ENCODE data around the gene MAP4K3. TPM values are rescaled to one million over a fixed set of nuclear protein-coding genes. Genes with fewer than 3 reads are reported as not detected.
"Not testable (repeated sequence)": the region's sequence is repeated elsewhere in the genome, so short reads cannot be mapped to it uniquely, and the experiment has no call there.

Gene MAP4K3
- total RNA-seq, 2 experiments from 2014 or later = 8.6 to 12.3 TPM

- Mint-ChIP-seq H3K9me3 (peaks cover 13% of the 10 kb centered on the region), H3K4me1 (peaks cover 11% of the 10 kb centered on the region), H3K36me3 (ENCODE audit: low read depth) (peaks cover 37% of the 10 kb centered on the region), H3K27ac (no peak overlapping the region), H3K27me3 (no peaks in the 10 kb centered on the region), H3K4me3 (no peak overlapping the region)
- POLR2A ChIA-PET = no interaction called here
- DNase-seq = no peak
- CTCF ChIA-PET = interaction anchor here (3.0 kb wide), 1 partner anchor 9 kb away, joined by 15 read pairs; no protein-coding TSS in a partner anchor
Measured at GRCh38 chr2:39370101-39370500, 67.0 kb downstream of the MAP4K3 start.

DNA sequence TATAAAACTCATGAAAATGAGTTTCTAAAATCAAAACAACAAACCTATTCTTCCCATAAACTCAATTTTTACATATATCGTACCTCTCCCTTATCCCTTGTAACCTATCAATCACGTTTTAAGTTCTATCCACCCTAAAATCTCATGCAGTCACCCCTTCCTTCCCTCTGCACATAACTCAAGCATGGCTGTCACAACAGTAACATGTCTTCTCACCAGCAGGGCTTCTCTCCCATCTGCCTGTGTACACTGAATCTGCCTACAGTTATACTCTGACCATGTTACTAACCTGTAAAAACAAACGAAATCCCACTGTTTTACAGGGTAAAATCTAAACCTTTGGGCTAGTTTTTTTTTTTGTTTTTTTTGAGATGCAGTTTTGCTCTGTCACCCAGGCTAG, 68.2 kb downstream of the MAP4K3 start:
- ChIA-PET CTCF (interaction anchor here (3.0 kb wide), 1 partner anchor 11 kb away, joined by 15 read pairs; no protein-coding TSS in a partner anchor), POLR2A (no interaction called here)
- H3K9me3 Mint-ChIP-seq = peaks cover 14% of the 10 kb centered on the region
- peaks cover 11% of the 10 kb centered on the region for H3K4me1 Mint-ChIP-seq
- peaks cover 30% of the 10 kb centered on the region for H3K36me3 Mint-ChIP-seq (ENCODE audit: low read depth)
- H3K27ac Mint-ChIP-seq = no peak overlapping the region
- no peak for DNase-seq
- no peaks in the 10 kb centered on the region for H3K27me3 Mint-ChIP-seq
- no peak overlapping the region for H3K4me3 Mint-ChIP-seq

- ChIA-PET POLR2A (interaction anchor here (0.9 kb wide), 1 partner anchor 9 kb away, joined by 3 read pairs; no protein-coding TSS in a partner anchor), CTCF (interaction anchor here (3.0 kb wide), 1 partner anchor 11 kb away, joined by 15 read pairs; no protein-coding TSS in a partner anchor)
- Mint-ChIP-seq H3K36me3 (ENCODE audit: low read depth) (peaks cover 26% of the 10 kb centered on the region), H3K9me3 (peaks cover 12% of the 10 kb centered on the region), H3K27me3 (no peaks in the 10 kb centered on the region), H3K27ac (no peak overlapping the region), H3K4me3 (no peak overlapping the region), H3K4me1 (peaks cover 11% of the 10 kb centered on the region)
- no peak for DNase-seq
Measured at GRCh38 chr2:39368376-39368775, 68.7 kb downstream of the MAP4K3 start.

- peaks cover 21% of the 10 kb centered on the region for H3K9me3 Mint-ChIP-seq
- H3K4me3 Mint-ChIP-seq = no peak overlapping the region
- no peak overlapping the region for H3K27ac Mint-ChIP-seq
- no peak for DNase-seq
- H3K27me3 Mint-ChIP-seq = no peaks in the 10 kb centered on the region
- ChIA-PET POLR2A (no interaction called here), CTCF (no interaction called here)
- no peaks in the 10 kb centered on the region for H3K4me1 Mint-ChIP-seq
- peaks cover 27% of the 10 kb centered on the region for H3K36me3 Mint-ChIP-seq (ENCODE audit: low read depth)
Measured at GRCh38 chr2:39362595-39362994, 74.5 kb downstream of the MAP4K3 start.

DNA sequence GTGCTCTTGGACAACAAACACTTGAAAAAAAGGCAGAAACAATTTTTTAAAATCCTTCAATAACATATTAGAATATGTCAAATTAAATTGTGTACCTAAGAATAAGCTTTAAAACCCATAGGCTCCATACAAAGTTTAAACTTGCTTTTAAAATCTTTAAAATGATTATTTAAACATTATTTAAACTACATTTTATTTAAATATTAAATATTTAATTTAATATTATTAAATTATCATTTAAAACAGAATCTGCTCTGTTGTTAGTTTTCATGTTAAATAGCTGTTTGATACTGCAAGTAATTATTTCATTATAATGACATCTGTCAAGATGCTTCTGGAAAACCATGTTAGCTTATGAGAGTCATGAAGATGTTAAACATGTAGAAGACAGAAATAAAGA, 75.6 kb downstream of the MAP4K3 start:
- Mint-ChIP-seq H3K27me3 (no peaks in the 10 kb centered on the region), H3K9me3 (peaks cover 21% of the 10 kb centered on the region), H3K4me1 (no peaks in the 10 kb centered on the region), H3K36me3 (ENCODE audit: low read depth) (peaks cover 27% of the 10 kb centered on the region), H3K4me3 (no peak overlapping the region), H3K27ac (no peak overlapping the region)
- ChIA-PET POLR2A (no interaction called here), CTCF (no interaction called here)
- no peak for DNase-seq

DNA sequence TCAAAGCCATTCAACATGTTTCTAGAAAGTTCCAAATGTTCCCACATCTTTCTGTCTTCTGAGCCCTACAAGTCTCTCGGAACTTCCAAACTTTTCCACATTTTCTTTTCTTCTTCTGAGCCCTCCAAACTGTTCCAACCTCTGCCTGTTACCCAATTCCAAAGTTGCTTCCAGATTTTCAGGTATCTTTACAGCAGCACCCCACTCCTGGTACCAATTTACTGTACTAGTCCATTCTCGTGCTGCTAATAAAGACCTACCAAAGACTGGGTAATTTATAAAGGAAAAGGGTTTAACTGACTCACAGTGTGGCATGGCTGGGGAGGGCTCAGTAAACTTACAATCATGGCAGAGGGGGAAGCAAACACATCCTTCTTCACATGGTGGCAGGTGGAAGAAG, 76.7 kb downstream of the MAP4K3 start:
- H3K4me3 Mint-ChIP-seq, DNase-seq, H3K27ac Mint-ChIP-seq, H3K27me3 Mint-ChIP-seq, CTCF ChIA-PET, POLR2A ChIA-PET, H3K4me1 Mint-ChIP-seq: not testable (repeated sequence)
- Mint-ChIP-seq H3K36me3 (ENCODE audit: low read depth) (peaks cover 22% of the 10 kb centered on the region), H3K9me3 (peaks cover 21% of the 10 kb centered on the region)

GRCh38 chr2:39359453-39360038, 77.5 kb downstream of the MAP4K3 start:
- Mint-ChIP-seq H3K27me3 (no peaks in the 10 kb centered on the region), H3K36me3 (ENCODE audit: low read depth) (peaks cover 22% of the 10 kb centered on the region), H3K9me3 (peaks cover 18% of the 10 kb centered on the region), H3K4me1 (no peaks in the 10 kb centered on the region), H3K27ac (no peak overlapping the region), H3K4me3 (no peak overlapping the region)
- POLR2A ChIA-PET = no interaction called here
- CTCF ChIA-PET = no interaction called here
- DNase-seq = no peak

GRCh38 chr2:39356922-39357639, 80.0 kb downstream of the MAP4K3 start:
- CTCF ChIA-PET = no interaction called here
- peaks cover 18% of the 10 kb centered on the region for H3K9me3 Mint-ChIP-seq
- POLR2A ChIA-PET = no interaction called here
- peaks cover 19% of the 10 kb centered on the region for H3K36me3 Mint-ChIP-seq (ENCODE audit: low read depth)
- H3K4me1 Mint-ChIP-seq = no peaks in the 10 kb centered on the region
- H3K4me3 Mint-ChIP-seq = no peak overlapping the region
- no peak for DNase-seq
- H3K27me3 Mint-ChIP-seq = no peaks in the 10 kb centered on the region
- H3K27ac Mint-ChIP-seq = no peak overlapping the region

DNA sequence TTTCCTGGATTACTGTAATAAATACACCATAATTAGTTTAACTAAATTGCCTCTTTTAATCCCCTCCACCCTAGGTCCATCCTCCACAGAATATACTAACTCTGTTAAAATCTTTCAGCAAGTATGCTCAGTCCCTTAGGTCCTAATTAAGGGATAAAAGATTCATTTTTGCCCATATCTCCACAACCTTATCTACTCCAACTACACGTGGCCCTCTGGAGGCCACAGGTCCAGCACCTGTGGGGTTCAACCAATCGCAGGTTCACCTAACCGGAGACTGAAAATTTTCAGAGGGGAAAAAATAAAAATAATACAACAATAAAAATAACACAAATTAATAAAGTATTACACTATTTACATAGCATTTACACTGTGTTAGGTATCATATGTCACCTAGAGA, 86.4 kb downstream of the MAP4K3 start:
- Mint-ChIP-seq H3K4me3 (no peak overlapping the region), H3K4me1 (no peaks in the 10 kb centered on the region), H3K9me3 (no peaks in the 10 kb centered on the region), H3K27me3 (no peaks in the 10 kb centered on the region), H3K27ac (no peak overlapping the region), H3K36me3 (ENCODE audit: low read depth) (no peaks in the 10 kb centered on the region)
- ChIA-PET POLR2A (no interaction called here), CTCF (no interaction called here)
- DNase-seq = no peak

DNA sequence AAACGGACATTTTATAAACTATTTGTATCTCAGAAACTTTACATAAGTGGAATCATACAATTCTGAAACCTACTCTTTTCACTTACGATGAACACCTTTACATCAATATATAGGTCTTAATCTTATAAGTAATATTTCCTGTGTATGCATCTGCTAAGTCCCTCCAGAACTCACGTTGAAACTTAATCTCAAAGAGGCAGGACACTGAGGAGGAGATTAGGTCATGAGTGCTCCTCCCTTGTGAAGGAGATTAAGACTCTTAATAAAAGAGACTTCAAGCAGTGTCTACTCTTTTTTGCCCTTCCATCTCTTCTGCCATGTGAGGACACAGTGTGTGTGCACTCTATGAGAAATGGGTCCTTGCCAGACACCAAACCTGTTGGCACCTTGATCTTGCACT, 98.6 kb downstream of the MAP4K3 start:
- peaks cover 11% of the 10 kb centered on the region for H3K36me3 Mint-ChIP-seq (ENCODE audit: low read depth)
- CTCF ChIA-PET = no interaction called here
- no peaks in the 10 kb centered on the region for H3K27me3 Mint-ChIP-seq

GRCh38 chr2:39335930-39336329, 101.2 kb downstream of the MAP4K3 start:
- peaks cover 12% of the 10 kb centered on the region for H3K36me3 Mint-ChIP-seq (ENCODE audit: low read depth)
- H3K9me3 Mint-ChIP-seq = no peaks in the 10 kb centered on the region
- no peak overlapping the region for H3K4me3 Mint-ChIP-seq
- no peaks in the 10 kb centered on the region for H3K4me1 Mint-ChIP-seq
- no peak for DNase-seq
- H3K27ac Mint-ChIP-seq = no peak overlapping the region
- CTCF ChIA-PET = no interaction called here
- H3K27me3 Mint-ChIP-seq = no peaks in the 10 kb centered on the region
- POLR2A ChIA-PET = no interaction called here

More for the DNA sequence above, 98.6 kb downstream of the MAP4K3 start:
- no peak for DNase-seq
- H3K9me3 Mint-ChIP-seq = no peaks in the 10 kb centered on the region
- H3K4me1 Mint-ChIP-seq = no peaks in the 10 kb centered on the region
- H3K27ac Mint-ChIP-seq = no peak overlapping the region
- H3K4me3 Mint-ChIP-seq = no peak overlapping the region
- POLR2A ChIA-PET = no interaction called here

DNA sequence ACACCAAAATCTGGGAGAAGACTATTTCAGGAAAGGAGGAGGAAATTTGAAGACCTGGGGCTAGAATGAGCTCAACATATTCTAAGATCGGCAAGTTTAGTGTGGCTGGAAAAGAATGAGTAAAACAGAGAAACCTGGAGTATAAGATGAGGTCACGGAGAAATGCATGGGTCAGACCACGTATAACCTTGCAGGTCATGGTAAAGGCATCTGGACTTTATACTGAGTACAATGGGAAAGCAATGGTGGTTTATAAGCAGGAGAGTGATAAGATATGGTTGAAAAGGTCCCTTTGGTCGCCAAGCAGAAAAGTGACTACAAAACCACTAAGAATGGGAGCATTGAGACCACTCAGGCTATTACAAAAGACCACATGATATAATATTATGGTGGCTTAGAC, 102.1 kb downstream of the MAP4K3 start:
- ChIA-PET CTCF (no interaction called here), POLR2A (no interaction called here)
- no peaks in the 10 kb centered on the region for H3K9me3 Mint-ChIP-seq
- DNase-seq = no peak
- H3K4me3 Mint-ChIP-seq = no peak overlapping the region
- H3K27ac Mint-ChIP-seq = no peak overlapping the region
- peaks cover 16% of the 10 kb centered on the region for H3K36me3 Mint-ChIP-seq (ENCODE audit: low read depth)
- H3K27me3 Mint-ChIP-seq = no peaks in the 10 kb centered on the region
- H3K4me1 Mint-ChIP-seq = peaks cover 1% of the 10 kb centered on the region

GRCh38 chr2:39334529-39334928, 102.6 kb downstream of the MAP4K3 start:
- Mint-ChIP-seq H3K4me1 (peaks cover 1% of the 10 kb centered on the region), H3K27me3 (no peaks in the 10 kb centered on the region), H3K4me3 (no peak overlapping the region), H3K27ac (no peak overlapping the region), H3K36me3 (ENCODE audit: low read depth) (peaks cover 16% of the 10 kb centered on the region), H3K9me3 (no peaks in the 10 kb centered on the region)
- CTCF ChIA-PET = no interaction called here
- POLR2A ChIA-PET = no interaction called here
- no peak for DNase-seq

GRCh38 chr2:39326644-39327043, 110.4 kb downstream of the MAP4K3 start:
- H3K27ac Mint-ChIP-seq = no peak overlapping the region
- POLR2A ChIA-PET = no interaction called here
- CTCF ChIA-PET = no interaction called here
- peaks cover 1% of the 10 kb centered on the region for H3K4me1 Mint-ChIP-seq
- no peaks in the 10 kb centered on the region for H3K27me3 Mint-ChIP-seq
- H3K4me3 Mint-ChIP-seq = no peak overlapping the region
- peaks cover 12% of the 10 kb centered on the region for H3K36me3 Mint-ChIP-seq (ENCODE audit: low read depth)
- no peak for DNase-seq
- no peaks in the 10 kb centered on the region for H3K9me3 Mint-ChIP-seq

Measured in activated CD4-positive, alpha-beta memory T cell treated with anti-CD3 and anti-CD28 coated beads, Interleukin-2, amount 10 ng/mL, durations not matched to agents 7 days and 5 days (primary cell).